Spleen (tissue), 7 donors: Measurements from ENCODE around the gene CCL22.

Source experiments
- CTCF ChIP-seq, 11 experiments: fragments of 200-600 bp in 7 of 11; fragments of 450-650 bp in 4 of 11; sonication (generic) in 4 of 11; IDR thresholded peaks in 8 of 11; conservative IDR thresholded peaks in 3 of 11; 1 replicate in 7 of 11; 2 replicates in 4 of 11; pipeline versions ENCODE4 v1.4.0 to v1.8.0; 2016 to 2021; ENCODE audit warnings: antibody characterized with exemption in 11 of 11, inconsistent platforms in 4 of 11, mild to moderate bottlenecking in 1 of 11
- POLR2A ChIP-seq, 3 donors: fragments of 450-650 bp; IDR thresholded peaks; one replicate each; pipeline ENCODE4 v1.5.1; 2017; ENCODE audit warnings: antibody characterized with exemption in 3 of 3, mild to moderate bottlenecking in 1 of 3
- POLR2AphosphoS5 ChIP-seq, 3 donors: sonication (generic); formaldehyde crosslinking; IDR thresholded peaks; one replicate each; pipeline ENCODE4 v1.5.1; 2017; ENCODE audit warnings: antibody characterized with exemption in 3 of 3
- donor health status: DM: no; HTN: no; CAD: no; lungs with moderate emphysema.
- donor health status: DM: no; HTN: no; CAD: no.
- donor health status: DM: no; HTN: no; CAD: no.

GRCh38 chr16:57360321-57360935 lies 1.8 kb downstream of the CCL22 start:
- no peak for TF ChIP-seq CTCF (IDR thresholded peaks at IDR 0.05 in 8 of 11, conservative IDR thresholded peaks at IDR 0.05 in 3 of 11)
- TF ChIP-seq POLR2AphosphoS5 (IDR thresholded peaks at IDR 0.05), result no peak
- TF ChIP-seq POLR2A (IDR thresholded peaks at IDR 0.05), result no peak
